Duodenal mucosa (tissue), 2 donors: Measurements from ENCODE around the gene CCNB2.
"Not testable (repeated sequence)": the region's sequence is repeated elsewhere in the genome, so short reads cannot be mapped to it uniquely, and the experiment has no call there.

Source experiments
- H3K27ac ChIP-seq: one replicate; pipeline ENCODE4 v1.7.0; 2013; ENCODE audit warnings: low read depth, low read length
- H3K27me3 ChIP-seq, 2 donors: one replicate each; pipeline ENCODE4 v1.7.0; 2013; ENCODE audit warnings: low read length in 2 of 2, control low read depth in 1 of 2; ENCODE audit not compliant: insufficient read depth in 2 of 2, control insufficient read depth in 1 of 2
- H3K36me3 ChIP-seq, 2 donors: one replicate each; pipeline ENCODE4 v1.7.0; 2013; ENCODE audit warnings: low read length in 2 of 2, control low read depth in 1 of 2; ENCODE audit not compliant: insufficient read depth in 2 of 2, control insufficient read depth in 1 of 2
- H3K4me1 ChIP-seq, 2 donors: one replicate each; pipeline ENCODE4 v1.7.0; 2013; ENCODE audit warnings: low read length in 2 of 2, control low read depth in 1 of 2; ENCODE audit not compliant: insufficient read depth in 2 of 2, control insufficient read depth in 1 of 2
- H3K4me3 ChIP-seq, 2 donors: one replicate each; pipeline ENCODE4 v1.7.0; 2013; ENCODE audit warnings: low read length in 2 of 2, low read depth in 1 of 2
- H3K9ac ChIP-seq, 2 donors: one replicate each; pipeline ENCODE4 v1.7.0; 2013; ENCODE audit warnings: low read length in 2 of 2, low read depth in 1 of 2
- H3K9me3 ChIP-seq, 2 donors: one replicate each; pipeline ENCODE4 v1.7.0; 2013; ENCODE audit warnings: low read length in 2 of 2, control low read depth in 1 of 2; ENCODE audit not compliant: control insufficient read depth in 1 of 2

The CCNB2 gene

DNA sequence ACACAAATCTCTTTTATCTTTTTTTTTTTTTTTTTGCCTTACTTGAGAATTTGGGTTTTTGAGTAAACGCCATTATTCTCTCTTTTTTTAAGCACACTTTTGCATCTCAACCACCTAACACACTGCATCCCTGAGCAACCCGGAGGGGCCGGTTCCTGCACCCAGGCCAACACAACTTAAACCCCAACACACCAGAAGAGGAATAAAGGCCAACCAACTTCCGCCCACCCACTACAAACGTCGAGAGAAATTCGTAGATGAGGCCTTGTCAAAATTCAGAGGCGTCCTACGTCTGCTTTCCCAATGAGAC is 389 bp upstream of the CCNB2 start:
- no peaks in the 10 kb centered on the region for H3K27me3 ChIP-seq
- peak overlapping the region; percentile 88 to 90 for H3K4me3 ChIP-seq
- peaks cover 4 to 5% of the 10 kb centered on the region in 2 donors for H3K36me3 ChIP-seq
- peak overlapping the region; percentile 70 to 74 for H3K9ac ChIP-seq
- no peak overlapping the region for H3K27ac ChIP-seq
- no peaks in the 10 kb centered on the region for H3K9me3 ChIP-seq
- H3K4me1 ChIP-seq: peaks cover 0 to 9% of the 10 kb centered on the region in 2 donors

DNA sequence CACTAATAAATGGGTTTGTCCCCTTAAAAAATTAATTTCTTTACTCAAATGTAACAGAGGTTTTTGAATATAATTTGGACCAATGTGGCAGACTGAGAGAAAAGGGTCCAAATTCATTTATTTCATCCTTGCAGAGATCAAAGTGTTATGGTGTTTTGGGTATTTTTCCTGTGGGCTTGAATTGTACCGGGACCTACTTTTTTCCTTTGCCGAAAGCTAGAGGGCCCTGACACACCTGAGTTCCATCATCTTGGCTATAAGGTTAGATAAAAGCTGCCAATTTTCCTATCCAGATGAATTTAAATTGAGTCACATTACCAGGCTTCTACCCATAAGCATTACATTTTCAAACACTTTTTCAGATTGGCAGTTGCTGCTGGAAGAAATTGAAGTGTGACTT is 908 bp downstream of the CCNB2 start:
- Histone ChIP-seq H3K36me3 (peaks cover 0 to 4% of the 10 kb centered on the region in 2 donors), H3K4me3 (peak overlapping the region; percentile 88 to 90), H3K9me3 (no peaks in the 10 kb centered on the region), H3K4me1 (peaks cover 0 to 9% of the 10 kb centered on the region in 2 donors), H3K27ac (no peak overlapping the region), H3K27me3 (no peaks in the 10 kb centered on the region), H3K9ac (peak overlapping the region in 1 of 2 donors; percentile 70)

DNA sequence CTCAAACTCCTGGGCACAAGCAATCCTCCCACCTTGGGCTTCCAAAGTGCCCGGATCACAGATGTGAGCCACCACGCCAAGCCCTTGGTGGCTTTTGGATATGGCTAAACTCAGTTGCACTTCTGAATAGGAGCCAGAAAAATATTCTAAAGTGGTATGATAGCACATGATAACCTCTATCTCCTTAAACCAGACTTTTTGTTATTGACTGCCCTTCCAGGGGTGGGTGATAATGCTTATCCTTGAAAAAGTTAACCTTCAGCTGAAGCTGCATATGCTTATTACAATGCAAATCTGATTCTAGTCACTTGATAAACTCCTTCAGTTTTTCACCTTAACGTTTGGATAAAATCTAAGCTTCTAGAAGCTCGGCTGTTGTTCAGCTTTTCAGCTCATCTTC is 6.3 kb downstream of the CCNB2 start:
- no peaks in the 10 kb centered on the region for H3K27me3 ChIP-seq

DNA sequence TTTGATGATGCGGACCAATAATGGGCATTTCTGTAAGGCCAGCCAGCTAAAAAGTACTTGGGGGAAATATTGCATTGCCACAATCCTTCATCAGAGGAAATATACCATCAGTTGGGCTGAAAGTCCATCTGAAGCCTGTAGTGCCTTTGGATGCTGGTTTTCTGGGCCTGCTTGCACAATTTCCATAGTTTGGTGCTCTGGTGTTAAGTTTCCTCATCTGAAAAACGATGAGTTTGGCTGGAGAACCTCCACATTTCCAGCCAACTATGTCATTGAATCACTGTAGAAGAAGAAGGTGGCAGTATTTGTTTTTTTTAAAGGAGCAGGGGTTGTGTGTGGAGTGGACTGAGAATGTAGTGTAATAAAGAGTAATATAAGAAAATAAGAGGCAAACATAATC is 10.1 kb downstream of the CCNB2 start:
- H3K4me1 ChIP-seq: no peaks in the 10 kb centered on the region
- no peak overlapping the region for H3K27ac ChIP-seq
- no peaks in the 10 kb centered on the region for H3K27me3 ChIP-seq
- peaks cover 0 to 24% of the 10 kb centered on the region in 2 donors for H3K36me3 ChIP-seq
- no peak overlapping the region for H3K4me3 ChIP-seq
- H3K9me3 ChIP-seq: no peaks in the 10 kb centered on the region
- H3K9ac ChIP-seq: no peak overlapping the region

More for the DNA sequence above, 6.3 kb downstream of the CCNB2 start:
- Histone ChIP-seq H3K27ac (no peak overlapping the region), H3K36me3 (peaks cover 0 to 16% of the 10 kb centered on the region in 2 donors), H3K9ac (no peak overlapping the region), H3K9me3 (no peaks in the 10 kb centered on the region), H3K4me3 (no peak overlapping the region), H3K4me1 (no peaks in the 10 kb centered on the region)

DNA sequence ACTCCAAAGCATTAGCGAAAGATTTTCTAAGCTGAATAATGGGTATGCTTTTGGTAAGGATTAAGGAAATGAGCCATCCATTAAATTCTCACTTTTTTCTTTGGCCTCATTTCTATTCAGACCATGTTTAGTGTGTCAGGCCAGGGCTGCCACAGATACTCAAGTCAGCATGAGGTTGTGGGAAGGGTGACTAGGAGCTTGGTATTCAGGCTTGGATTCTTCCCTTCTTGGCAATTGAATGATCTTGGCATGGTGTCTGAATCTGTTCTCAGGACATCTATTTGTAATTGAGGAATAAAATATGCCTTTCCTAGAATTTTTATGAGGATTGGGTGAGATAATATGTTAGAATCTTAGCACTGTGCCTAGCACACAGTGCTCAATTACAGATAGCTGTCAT is 11.2 kb downstream of the CCNB2 start:
- H3K27ac ChIP-seq: no peak overlapping the region
- no peaks in the 10 kb centered on the region for H3K4me1 ChIP-seq
- peaks cover 0 to 24% of the 10 kb centered on the region in 2 donors for H3K36me3 ChIP-seq
- no peaks in the 10 kb centered on the region for H3K9me3 ChIP-seq
- no peak overlapping the region for H3K4me3 ChIP-seq
- no peak overlapping the region for H3K9ac ChIP-seq
- H3K27me3 ChIP-seq: no peaks in the 10 kb centered on the region

DNA sequence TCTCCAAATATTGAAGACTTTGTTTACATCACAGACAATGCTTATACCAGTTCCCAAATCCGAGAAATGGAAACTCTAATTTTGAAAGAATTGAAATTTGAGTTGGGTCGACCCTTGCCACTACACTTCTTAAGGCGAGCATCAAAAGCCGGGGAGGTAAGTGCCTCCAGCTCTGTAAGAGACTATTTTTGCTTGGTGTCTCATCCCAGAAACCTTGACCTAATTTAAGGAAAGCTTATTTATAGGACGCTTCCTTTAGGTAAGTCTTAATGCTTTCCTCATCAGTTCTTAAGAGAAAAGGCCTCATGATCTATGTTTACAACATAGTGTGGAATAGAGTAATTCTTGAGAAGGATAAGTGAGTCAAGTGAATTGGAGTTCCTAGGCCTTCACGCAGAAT is 11.8 kb downstream of the CCNB2 start:
- no peaks in the 10 kb centered on the region for H3K9me3 ChIP-seq
- H3K27ac ChIP-seq: no peak overlapping the region
- no peaks in the 10 kb centered on the region for H3K27me3 ChIP-seq
- H3K4me1 ChIP-seq: no peaks in the 10 kb centered on the region
- no peak overlapping the region for H3K9ac ChIP-seq
- H3K36me3 ChIP-seq: peaks cover 0 to 24% of the 10 kb centered on the region in 2 donors
- H3K4me3 ChIP-seq: no peak overlapping the region

DNA sequence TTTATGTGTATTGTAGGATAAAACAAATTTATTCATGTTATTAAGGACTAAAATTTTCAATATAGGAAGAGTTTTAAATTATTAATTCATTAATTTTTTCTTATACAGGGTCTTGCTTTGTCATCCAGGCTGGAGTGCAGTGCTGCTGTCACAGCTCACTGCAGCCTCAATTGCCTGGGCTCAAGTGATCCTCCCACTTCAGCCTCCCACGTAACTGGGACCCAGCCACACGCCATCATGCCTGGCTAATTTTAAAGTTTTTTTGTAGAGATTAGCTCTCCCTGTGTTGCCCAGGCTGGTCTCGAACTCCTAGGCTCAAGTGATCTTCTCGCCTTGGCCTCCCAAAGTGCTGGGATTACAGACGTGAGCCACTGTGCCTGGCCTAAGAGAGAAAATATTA is 14.7 kb downstream of the CCNB2 start:
- no peak overlapping the region for H3K4me3 ChIP-seq
- H3K27me3 ChIP-seq: no peaks in the 10 kb centered on the region
- H3K36me3 ChIP-seq: peaks cover 2 to 17% of the 10 kb centered on the region in 2 donors
- no peak overlapping the region for H3K27ac ChIP-seq
- peaks cover 2 to 5% of the 10 kb centered on the region in 2 donors for H3K4me1 ChIP-seq
- H3K9ac ChIP-seq: no peak overlapping the region
- no peaks in the 10 kb centered on the region for H3K9me3 ChIP-seq

DNA sequence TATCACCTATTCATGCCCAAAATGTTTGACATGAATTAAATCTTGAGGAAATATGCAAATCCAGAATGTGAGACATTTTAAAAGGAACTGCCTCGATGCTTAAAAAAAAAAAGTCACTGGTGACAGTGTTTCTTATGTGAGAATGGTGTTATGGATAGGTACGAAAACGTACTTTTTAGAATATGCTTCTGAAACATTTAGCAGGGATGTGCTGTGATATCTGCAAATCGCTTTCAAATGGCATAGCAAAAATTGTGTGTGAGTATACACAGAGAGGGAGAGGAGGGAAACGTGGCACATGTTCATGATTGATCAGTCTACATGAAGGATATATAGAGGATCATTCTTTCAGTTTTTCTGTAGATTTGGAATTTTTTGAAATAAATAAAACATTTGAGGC is 16.0 kb downstream of the CCNB2 start:
- Histone ChIP-seq H3K27me3 (no peaks in the 10 kb centered on the region), H3K27ac (no peak overlapping the region)

DNA sequence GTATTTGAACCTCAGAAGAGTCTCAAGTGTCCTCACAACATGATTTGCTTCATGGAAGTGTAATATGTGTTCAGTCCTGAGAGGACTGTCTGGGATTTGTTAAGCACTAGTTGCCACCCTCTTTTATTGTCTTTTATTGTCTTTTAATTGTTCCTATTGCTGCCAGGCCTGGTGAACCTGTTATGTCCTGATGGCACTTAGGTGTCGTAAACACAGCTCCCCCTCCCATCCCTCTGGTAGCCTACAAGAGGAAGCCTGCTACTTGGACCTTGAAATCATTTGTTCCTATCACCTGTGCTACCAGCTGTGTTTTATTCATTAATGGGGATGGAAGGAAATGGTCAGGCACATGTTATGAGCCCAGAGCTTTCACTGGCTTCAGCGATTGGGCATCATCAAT is 19.3 kb downstream of the CCNB2 start:
- Histone ChIP-seq H3K4me3 (no peak overlapping the region), H3K9me3 (no peaks in the 10 kb centered on the region), H3K4me1 (peaks cover 7 to 9% of the 10 kb centered on the region in 2 donors), H3K27me3 (no peaks in the 10 kb centered on the region), H3K9ac (peak overlapping the region in 1 of 2 donors; percentile 21), H3K27ac (no peak overlapping the region), H3K36me3 (peaks cover 0 to 5% of the 10 kb centered on the region in 2 donors)

More for the DNA sequence above, 16.0 kb downstream of the CCNB2 start:
- H3K9me3 ChIP-seq: no peaks in the 10 kb centered on the region
- H3K36me3 ChIP-seq: peaks cover 5 to 16% of the 10 kb centered on the region in 2 donors
- peaks cover 7 to 9% of the 10 kb centered on the region in 2 donors for H3K4me1 ChIP-seq
- no peak overlapping the region for H3K4me3 ChIP-seq
- no peak overlapping the region for H3K9ac ChIP-seq

DNA sequence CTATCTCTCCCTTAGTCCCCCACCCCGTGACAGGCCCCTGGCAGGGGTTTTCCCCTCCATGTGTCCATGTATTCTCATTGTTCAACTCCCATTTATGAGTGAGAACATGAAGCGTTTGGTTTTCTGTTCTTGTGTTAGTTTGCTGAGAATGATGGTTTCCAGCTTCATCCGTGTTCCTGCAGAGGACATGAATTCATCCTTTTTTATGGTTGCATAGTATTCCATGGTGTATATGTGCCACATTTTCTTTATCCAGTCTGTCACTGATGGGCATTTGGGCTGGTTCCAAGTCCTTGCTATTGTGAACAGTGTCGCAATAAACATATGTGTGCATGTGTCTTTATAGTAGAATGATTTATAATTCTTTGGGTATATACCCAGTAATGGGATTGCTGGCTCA is 20.7 kb downstream of the CCNB2 start:
- H3K27me3 ChIP-seq, H3K4me1 ChIP-seq, H3K4me3 ChIP-seq, H3K9ac ChIP-seq, H3K36me3 ChIP-seq, H3K9me3 ChIP-seq, H3K27ac ChIP-seq: not testable (repeated sequence)

DNA sequence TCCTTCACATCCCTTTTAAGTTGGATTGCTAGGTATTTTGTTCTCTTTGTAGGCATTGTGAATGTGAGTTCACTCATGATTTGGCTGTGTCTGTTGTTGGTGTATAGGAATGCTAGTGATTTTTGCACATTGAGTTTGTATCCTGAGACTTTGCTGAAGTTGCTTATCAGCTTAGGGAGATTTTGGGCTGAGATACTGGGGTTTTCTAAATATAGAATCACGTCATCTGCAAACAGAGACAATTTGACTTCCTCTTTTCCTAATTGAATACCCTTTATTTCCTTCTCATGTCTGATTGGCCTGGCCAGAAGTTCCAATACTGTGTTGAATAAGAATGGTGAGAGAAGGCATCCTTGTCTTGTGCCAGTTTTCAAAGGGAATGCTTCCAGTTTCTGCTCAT is 22.3 kb downstream of the CCNB2 start:
- not testable (repeated sequence) for H3K9ac ChIP-seq, H3K36me3 ChIP-seq, H3K4me3 ChIP-seq, H3K4me1 ChIP-seq, H3K9me3 ChIP-seq, H3K27ac ChIP-seq, H3K27me3 ChIP-seq
